Measurements from ENCODE around the gene TUBA4B.

TUBA4B gene

DNA sequence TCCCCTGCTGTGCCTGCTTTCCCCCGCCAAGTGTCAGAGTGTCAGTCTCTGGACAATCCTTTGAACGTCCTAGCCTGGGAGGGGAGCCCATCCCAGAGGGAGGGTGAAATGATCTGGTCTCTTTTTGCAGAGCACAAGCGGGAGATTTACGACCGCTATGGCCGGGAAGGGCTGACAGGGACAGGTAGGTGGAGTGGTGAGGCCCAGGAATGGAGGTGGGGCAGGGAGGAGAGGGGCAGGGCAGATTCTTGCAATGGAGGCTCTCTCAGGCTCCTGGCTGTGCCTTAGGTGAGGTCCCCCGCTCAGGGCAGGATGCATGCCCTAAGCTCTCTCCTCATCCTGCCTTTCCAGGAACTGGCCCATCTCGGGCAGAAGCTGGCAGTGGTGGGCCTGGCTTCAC lies 28.5 kb downstream of the TUBA4B start:
- Histone ChIP-seq H3K4me3 (IDR thresholded peaks at IDR 0.05; ENCODE audit: insufficient read depth, low read depth, low read length) (no peak overlapping the region), H3K79me2 (ENCODE audit: insufficient read depth, low read depth) (no peaks in the 10 kb centered on the region), H3K4me2 (no peak overlapping the region), H4K20me1 (ENCODE audit: insufficient read depth) (no peaks in the 10 kb centered on the region), H3K4me1 (ENCODE audit: low read depth, poor library complexity, severe bottlenecking) (peaks cover 28% of the 10 kb centered on the region), H3K27ac (no peak overlapping the region), H2AFZ (ENCODE audit: low read depth) (no peak overlapping the region), H3K36me3 (ENCODE audit: insufficient read depth) (no peaks in the 10 kb centered on the region), H3K27me3 (ENCODE audit: insufficient read depth, low read depth) (no peaks in the 10 kb centered on the region), H3K9ac (no peak overlapping the region)
- TF ChIP-seq, protein P1, sequence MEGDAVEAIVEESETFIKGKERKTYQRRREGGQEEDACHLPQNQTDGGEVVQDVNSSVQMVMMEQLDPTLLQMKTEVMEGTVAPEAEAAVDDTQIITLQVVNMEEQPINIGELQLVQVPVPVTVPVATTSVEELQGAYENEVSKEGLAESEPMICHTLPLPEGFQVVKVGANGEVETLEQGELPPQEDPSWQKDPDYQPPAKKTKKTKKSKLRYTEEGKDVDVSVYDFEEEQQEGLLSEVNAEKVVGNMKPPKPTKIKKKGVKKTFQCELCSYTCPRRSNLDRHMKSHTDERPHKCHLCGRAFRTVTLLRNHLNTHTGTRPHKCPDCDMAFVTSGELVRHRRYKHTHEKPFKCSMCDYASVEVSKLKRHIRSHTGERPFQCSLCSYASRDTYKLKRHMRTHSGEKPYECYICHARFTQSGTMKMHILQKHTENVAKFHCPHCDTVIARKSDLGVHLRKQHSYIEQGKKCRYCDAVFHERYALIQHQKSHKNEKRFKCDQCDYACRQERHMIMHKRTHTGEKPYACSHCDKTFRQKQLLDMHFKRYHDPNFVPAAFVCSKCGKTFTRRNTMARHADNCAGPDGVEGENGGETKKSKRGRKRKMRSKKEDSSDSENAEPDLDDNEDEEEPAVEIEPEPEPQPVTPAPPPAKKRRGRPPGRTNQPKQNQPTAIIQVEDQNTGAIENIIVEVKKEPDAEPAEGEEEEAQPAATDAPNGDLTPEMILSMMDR (conservative IDR thresholded peaks at IDR 0.05; ENCODE audit: low read depth, low read length), result no peak

DNA sequence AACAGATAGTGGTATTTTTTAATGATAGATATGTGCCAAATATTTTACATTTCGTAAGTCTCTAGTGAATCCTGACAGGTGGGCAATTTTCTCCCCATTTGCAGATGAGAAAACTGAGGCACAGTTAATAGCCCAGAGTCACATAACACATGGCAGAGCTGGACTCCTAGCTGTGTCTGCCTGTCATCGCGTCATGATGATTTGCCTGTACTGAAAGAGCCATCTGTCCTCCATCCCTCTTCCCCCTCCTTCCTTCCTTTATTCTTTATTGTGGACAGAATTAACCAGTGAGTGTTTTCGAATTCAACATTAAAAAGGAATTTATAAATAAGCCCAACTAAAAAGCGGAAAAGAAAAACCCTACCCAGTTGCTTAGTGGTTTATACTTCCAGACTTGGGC lies 29.3 kb downstream of the TUBA4B start:
- Histone ChIP-seq H3K4me2 (no peak overlapping the region), H2AFZ (ENCODE audit: low read depth) (no peak overlapping the region), H3K9ac (no peak overlapping the region), H3K79me2 (ENCODE audit: insufficient read depth, low read depth) (no peaks in the 10 kb centered on the region), H3K4me3 (IDR thresholded peaks at IDR 0.05; ENCODE audit: insufficient read depth, low read depth, low read length) (no peak overlapping the region), H4K20me1 (ENCODE audit: insufficient read depth) (no peaks in the 10 kb centered on the region), H3K27me3 (ENCODE audit: insufficient read depth, low read depth) (no peaks in the 10 kb centered on the region), H3K27ac (no peak overlapping the region), H3K36me3 (ENCODE audit: insufficient read depth) (no peaks in the 10 kb centered on the region), H3K4me1 (ENCODE audit: low read depth, poor library complexity, severe bottlenecking) (peaks cover 22% of the 10 kb centered on the region)
- TF ChIP-seq, protein P1 (conservative IDR thresholded peaks at IDR 0.05; ENCODE audit: low read depth, low read length), result no peak

DNA sequence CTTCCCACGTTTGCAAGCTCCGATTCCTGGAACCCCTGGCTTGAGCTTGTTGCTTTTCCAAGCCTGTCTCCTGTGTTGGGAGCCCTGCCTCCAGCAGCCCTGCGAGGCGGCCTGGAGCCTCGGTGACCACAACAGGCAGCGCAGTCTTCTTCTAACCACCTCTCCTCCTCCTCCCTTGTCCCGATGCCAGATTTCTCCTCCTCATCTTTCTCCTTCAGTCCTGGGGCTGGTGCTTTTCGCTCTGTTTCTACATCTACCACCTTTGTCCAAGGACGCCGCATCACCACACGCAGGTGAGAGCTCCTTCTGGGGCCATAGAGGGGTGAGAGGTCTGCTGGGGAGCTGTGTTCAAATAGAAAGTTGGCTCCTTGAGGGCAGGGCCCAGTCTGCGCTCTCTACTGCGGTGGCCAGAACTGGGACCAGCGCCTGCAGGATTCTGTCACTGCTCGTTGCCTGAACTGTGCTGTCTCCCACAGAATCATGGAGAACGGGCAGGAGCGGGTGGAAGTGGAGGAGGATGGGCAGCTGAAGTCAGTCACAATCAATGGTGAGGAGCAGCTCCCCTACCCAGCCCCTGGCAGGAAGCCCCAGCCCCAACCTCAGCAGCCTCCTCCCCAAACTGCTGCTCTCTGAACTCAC lies 30.0 kb downstream of the TUBA4B start:
- TF ChIP-seq, protein P1 (conservative IDR thresholded peaks at IDR 0.05; ENCODE audit: low read depth, low read length), result no peak
- Histone ChIP-seq H3K36me3 (ENCODE audit: insufficient read depth) (no peaks in the 10 kb centered on the region), H3K9ac (no peak overlapping the region), H3K79me2 (ENCODE audit: insufficient read depth, low read depth) (no peaks in the 10 kb centered on the region), H3K4me3 (IDR thresholded peaks at IDR 0.05; ENCODE audit: insufficient read depth, low read depth, low read length) (no peak overlapping the region), H3K27me3 (ENCODE audit: insufficient read depth, low read depth) (no peaks in the 10 kb centered on the region), H2AFZ (ENCODE audit: low read depth) (no peak overlapping the region), H4K20me1 (ENCODE audit: insufficient read depth) (no peaks in the 10 kb centered on the region), H3K4me2 (no peak overlapping the region), H3K4me1 (ENCODE audit: low read depth, poor library complexity, severe bottlenecking) (peaks cover 15% of the 10 kb centered on the region), H3K27ac (no peak overlapping the region)

DNA sequence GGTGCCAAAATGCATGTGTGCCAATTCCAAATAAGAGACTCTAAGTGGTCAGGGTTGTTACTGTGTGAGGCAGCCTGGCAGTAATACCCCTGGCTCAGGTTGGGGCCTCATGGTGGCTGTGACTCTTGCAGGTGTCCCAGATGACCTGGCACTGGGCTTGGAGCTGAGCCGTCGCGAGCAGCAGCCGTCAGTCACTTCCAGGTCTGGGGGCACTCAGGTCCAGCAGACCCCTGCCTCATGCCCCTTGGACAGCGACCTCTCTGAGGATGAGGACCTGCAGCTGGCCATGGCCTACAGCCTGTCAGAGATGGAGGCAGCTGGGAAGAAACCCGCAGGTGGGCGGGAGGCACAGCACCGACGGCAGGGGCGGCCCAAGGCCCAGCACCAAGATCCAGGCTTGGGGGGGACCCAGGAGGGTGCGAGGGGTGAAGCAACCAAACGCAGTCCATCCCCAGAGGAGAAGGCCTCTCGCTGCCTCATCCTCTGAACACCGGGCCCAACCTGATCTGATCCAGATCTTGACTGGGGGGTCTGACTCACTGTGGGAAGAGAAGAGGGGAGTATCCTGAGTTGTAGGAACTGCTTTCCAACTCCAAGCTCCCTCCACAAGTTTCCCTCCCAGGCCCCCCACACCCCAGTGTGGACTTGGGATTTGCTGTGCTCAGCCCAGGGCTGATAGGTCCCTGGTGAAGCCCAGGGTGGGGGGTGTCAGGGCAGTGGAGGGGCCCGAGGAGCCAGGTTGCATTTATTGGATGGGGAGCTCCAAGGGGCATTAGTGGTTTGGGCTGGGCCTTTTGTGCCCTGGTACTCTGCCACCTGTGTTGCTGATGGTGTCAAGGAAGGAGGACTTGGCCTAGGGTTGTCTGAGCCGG lies 31.7 kb downstream of the TUBA4B start:
- TF ChIP-seq, protein P1 (conservative IDR thresholded peaks at IDR 0.05; ENCODE audit: low read depth, low read length), result no peak
- H3K27ac ChIP-seq, result no peak overlapping the region
- no peaks in the 10 kb centered on the region for H3K27me3 ChIP-seq (ENCODE audit: insufficient read depth, low read depth)
- no peaks in the 10 kb centered on the region for H3K79me2 ChIP-seq (ENCODE audit: insufficient read depth, low read depth)
- no peak overlapping the region for H3K4me2 ChIP-seq
- H3K9ac ChIP-seq, result no peak overlapping the region
- no peaks in the 10 kb centered on the region for H3K36me3 ChIP-seq (ENCODE audit: insufficient read depth)
- H3K4me1 ChIP-seq (ENCODE audit: low read depth, poor library complexity, severe bottlenecking), result peaks cover 7% of the 10 kb centered on the region
- no peak overlapping the region for H3K4me3 ChIP-seq (IDR thresholded peaks at IDR 0.05; ENCODE audit: insufficient read depth, low read depth, low read length)
- no peak overlapping the region for H2AFZ ChIP-seq (ENCODE audit: low read depth)
- H4K20me1 ChIP-seq (ENCODE audit: insufficient read depth), result no peaks in the 10 kb centered on the region
